Globus pallidus (tissue), 1 donor: ENCODE measurements around the gene ADAM33.

Source experiments
- DNase-seq: peaks from one replicate; pipeline ENCODE4 v3.0.0-alpha.2; 2015; ENCODE audit warnings: low spot score

ADAM33 gene, protein sequence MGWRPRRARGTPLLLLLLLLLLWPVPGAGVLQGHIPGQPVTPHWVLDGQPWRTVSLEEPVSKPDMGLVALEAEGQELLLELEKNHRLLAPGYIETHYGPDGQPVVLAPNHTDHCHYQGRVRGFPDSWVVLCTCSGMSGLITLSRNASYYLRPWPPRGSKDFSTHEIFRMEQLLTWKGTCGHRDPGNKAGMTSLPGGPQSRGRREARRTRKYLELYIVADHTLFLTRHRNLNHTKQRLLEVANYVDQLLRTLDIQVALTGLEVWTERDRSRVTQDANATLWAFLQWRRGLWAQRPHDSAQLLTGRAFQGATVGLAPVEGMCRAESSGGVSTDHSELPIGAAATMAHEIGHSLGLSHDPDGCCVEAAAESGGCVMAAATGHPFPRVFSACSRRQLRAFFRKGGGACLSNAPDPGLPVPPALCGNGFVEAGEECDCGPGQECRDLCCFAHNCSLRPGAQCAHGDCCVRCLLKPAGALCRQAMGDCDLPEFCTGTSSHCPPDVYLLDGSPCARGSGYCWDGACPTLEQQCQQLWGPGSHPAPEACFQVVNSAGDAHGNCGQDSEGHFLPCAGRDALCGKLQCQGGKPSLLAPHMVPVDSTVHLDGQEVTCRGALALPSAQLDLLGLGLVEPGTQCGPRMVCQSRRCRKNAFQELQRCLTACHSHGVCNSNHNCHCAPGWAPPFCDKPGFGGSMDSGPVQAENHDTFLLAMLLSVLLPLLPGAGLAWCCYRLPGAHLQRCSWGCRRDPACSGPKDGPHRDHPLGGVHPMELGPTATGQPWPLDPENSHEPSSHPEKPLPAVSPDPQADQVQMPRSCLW

DNA sequence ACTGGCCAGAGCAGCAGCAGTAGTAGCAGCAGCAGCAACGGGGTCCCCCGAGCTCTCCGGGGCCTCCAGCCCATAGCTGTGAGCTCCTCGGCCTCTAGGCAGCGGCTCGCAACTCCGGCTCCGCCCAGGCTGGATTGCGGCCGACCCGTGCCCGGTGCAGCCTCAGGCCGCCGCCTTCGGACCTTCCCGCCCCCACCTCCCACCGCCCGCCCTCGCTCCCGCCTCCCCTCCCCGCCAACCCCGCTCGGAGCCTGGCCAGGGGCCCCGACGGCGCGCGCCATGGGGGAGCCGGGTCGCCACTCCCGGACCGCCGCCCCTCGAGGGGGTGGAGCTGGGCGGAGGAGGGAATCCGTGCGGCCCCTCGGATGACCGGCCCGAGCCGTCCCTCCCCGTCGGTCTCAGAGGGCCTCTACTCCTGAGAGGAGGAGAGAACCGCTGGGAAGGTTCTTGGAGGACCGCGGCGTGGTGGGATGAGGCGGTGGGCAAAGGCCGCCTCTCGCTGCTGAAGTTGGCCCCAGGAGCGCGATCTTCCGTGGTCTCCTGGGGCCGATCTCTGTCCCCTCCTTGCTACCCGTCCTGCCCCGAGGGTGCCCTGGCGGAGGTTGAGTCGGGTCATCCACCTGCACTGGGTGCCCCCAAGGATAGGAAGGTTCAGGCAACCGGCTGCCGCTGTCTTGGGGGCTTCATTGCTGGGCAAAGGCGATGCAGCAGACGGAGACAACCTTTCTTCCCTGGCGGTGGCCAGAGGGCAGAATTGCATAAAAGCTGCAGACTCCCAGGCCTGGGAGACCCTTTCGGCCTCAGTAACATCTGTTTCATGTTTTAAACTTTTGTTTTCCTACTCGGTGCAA lies at the start of gene ADAM33:
Gene ADAM33 (minus strand): TSS at position 80 of the 851 bp plus-strand sequence. CDS start 6 bp downstream, at position 74.
- no peak for DNase-seq

DNA sequence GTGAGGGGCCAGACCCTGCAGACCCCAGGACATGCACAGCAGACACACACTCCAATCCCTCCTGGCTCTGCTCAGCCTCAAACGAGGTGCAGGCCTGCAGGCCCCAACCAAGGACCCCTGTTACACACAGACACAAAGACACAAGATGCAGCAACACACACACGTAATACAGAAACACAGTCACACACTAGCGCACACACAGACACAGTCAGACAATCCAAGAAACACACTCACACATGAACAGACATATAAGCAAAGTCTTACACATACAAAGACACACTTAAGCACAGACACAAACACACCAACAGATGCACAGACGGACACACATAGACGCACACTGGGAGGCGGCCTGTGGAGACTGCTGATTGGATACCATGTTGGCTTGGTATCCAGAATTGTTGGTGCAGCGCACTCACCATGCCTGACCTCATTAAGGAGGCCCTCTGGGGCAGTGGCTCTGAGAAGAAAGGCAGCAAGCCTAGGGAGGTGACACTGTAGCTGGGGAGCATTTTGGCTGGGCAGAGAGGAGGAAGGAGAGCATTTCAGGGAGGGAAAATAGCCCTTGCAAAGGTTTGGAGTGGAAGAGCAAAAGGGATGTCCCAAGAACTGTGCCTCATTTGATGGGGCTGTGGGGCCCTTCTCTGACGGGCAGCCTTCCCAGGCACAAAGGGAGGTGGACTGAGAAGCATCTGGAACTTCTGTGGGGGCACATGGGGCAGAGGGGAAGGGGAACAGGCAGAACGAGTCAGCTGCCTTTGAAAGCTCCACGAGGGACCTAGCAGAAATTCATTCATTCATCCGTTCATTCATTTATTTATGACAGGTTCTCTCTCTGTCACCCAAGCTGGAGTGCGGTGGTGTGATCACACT lies 49.2 kb upstream of the ADAM33 start:
- DNase-seq: no peak

GRCh38 chr20:3729811-3730540 lies 48.2 kb upstream of the ADAM33 start:
- no peak for DNase-seq

GRCh38 chr20:3729378-3729777 lies 47.6 kb upstream of the ADAM33 start:
- no peak for DNase-seq

- DNase-seq: no peak
Measured at GRCh38 chr20:3728876-3729275, 47.1 kb upstream of the ADAM33 start.

- no peak for DNase-seq
Measured at GRCh38 chr20:3728354-3728753, 46.5 kb upstream of the ADAM33 start.

DNA sequence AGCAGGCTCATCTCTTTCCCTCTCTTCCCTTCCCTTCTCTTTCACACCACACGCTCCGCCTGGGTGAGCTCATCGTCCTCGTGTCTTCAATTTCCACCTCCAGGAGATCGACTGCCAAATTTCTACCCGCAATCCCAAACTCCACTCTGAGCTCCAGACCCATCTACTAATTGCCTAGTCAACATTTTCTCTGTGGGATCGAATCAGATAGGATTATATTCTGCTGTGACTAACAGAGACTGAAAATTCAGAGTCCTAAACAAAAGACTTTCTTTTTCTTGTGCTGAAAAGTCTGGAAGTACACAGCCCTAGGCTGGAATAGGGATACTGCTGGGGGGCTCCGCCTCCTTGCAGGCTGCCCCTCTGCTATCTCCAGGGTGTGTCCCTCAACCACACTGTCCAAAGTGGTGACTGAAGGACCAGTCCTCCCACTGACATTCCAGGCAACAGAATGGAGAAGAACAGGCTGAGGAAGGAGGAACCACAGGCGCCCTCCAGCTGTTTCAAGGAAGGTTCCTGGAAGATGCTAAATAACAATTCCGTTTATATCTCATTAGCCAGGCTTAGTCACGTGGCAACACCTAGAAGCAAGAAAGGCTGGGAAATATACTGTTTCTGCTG lies 45.7 kb upstream of the ADAM33 start:
- DNase-seq: no peak

DNA sequence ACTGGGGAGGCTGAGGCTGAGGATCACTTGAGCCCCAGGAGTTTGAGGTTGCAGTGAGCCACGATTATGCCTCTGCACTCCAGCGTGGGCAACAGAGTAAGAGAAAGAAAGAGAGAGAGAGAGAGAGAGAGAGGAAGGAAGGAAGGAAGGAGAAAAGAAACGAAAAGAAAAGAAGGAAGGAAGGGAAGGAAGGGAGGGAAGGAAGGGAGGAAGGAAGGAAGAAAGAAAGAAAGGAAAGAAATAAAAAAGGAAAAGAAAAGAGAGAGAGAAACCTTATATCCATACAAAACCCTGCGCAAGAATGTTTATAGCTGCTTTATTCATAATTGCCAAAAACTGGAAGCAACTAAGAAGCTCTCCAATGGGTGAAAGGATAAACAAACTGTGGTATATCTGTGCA lies 42.5 kb upstream of the ADAM33 start:
- no peak for DNase-seq

DNA sequence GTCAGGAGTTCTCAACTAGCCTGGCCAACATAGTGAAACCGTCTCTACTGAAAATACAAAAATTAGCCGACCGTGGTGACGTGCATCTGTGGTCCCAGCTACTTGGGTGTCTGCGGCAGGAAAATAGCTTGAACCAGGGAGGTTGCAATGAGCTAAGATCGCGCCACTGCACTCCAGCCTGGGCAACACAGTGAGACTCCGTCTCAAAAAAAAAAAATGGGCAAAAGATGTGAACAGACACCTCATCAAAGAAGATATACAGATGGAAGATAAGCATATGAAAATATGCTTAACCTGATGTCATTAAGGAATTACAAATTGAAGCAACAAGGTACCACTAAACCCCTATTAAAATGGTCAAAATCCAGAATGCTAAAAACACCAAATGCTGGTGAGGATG lies 41.5 kb upstream of the ADAM33 start:
- no peak for DNase-seq

DNA sequence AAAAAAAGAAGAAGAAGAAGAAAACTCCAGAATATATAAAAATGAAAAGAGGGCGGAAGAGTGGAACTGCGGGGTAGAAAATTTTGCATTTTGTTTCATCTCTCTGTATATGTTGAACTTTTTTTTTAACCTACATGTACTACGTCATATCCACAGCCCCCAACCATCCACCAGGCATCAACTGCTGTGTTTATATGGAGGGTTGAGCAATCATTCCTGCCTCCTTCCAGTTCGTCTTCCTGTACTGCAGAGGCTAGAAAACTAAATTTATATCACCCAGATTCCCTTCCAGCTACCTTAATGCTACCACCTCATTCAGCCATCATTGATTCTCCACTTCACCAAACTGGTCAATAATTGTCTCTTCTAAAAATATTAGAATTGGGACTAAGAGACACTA lies 40.1 kb upstream of the ADAM33 start:
- no peak for DNase-seq

DNA sequence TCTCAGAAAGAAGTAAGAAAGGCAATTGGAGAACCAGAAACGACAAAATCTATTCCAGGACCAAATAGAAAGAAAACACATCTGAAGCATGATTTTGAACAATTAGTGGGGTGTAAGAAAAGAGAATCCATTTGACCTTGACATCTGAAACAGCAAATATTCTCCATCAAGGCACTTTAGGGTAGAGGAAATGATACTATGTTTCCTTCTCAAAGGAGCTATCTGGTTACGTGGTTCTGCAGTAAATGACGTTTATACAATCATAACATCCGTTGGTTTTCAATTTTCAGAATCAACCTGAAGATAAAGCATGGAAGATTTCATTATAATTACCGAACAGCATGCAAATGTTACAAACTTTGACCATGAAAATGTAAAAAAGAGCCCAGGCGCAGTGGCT lies 38.8 kb upstream of the ADAM33 start:
- DNase-seq: no peak

DNA sequence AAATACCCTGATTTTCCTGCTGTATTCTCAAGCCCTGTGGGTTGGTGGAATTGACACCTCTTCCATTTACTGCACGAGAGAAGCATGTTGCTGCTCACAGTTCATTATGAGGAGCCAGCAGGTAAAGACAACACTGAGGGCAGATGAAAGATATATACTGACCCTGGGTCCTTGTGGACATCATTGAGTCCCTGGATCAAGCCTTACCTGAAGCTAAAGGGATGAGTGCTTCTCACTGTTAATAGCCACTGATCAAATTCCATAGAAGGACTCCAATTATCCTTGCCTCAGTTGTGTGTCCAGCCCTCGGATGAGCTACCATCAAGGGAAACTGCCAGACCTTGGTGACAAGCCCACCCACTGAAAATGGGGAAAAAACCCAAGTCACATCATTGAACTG lies 38.3 kb upstream of the ADAM33 start:
- no peak for DNase-seq

DNA sequence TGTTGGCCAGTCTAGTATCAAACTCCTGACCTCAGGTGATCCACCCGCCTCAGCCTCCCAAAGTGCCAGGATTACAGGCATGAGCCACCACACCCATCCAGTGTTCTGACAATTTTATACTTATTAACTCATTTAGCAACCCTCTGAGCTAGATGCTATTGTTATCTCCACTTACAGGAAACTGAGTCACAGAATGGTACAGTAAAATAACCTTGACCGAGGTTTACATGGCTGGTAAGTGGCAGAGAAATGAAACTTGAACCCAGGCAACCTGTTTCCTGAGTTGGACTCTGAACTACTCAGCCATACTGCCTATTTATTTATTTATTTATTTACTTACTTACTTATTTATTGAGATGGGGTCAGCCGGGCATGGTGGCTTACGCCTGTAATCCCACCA lies 37.2 kb upstream of the ADAM33 start:
- DNase-seq: no peak

- DNase-seq: no peak
Measured at GRCh38 chr20:3716195-3716834, 34.5 kb upstream of the ADAM33 start.

GRCh38 chr20:3714092-3714491 lies 32.3 kb upstream of the ADAM33 start:
- DNase-seq: peak; percentile 58

DNA sequence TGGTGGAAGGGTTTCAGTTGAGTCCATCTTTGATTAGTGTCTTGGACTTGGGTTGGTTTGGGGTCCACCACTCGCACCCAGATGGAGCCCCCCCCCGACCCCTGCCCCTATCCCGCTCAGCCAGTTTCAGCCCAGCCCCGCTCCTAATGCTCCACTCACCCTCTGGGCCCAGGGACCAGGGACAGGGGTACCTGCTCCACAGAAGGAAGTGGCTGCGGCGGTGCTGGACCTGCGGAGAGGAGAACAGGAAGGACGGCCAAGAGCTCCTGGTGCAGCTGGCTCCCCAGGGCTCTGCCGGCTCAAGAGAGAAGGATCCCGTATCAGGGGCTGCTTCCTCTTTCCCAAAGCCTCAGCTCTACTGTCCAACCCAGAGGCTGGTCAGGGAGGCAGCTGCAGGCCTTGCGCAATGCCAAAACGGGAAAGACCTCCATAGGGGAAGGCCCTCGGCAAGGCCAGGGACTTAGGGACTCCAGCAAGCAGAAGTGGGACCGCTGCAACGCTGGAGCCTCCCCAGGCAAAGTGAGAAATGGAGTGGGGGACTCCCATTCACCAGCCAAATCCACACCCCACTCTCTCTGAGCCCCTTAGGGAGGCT lies 30.6 kb upstream of the ADAM33 start, which contains the start of gene SIGLEC1:
Gene SIGLEC1 (minus strand): TSS at position 322 of the 595 bp plus-strand sequence. CDS start 5,472 bp downstream, outside the sequence.
- DNase-seq: peak; percentile 47

DNA sequence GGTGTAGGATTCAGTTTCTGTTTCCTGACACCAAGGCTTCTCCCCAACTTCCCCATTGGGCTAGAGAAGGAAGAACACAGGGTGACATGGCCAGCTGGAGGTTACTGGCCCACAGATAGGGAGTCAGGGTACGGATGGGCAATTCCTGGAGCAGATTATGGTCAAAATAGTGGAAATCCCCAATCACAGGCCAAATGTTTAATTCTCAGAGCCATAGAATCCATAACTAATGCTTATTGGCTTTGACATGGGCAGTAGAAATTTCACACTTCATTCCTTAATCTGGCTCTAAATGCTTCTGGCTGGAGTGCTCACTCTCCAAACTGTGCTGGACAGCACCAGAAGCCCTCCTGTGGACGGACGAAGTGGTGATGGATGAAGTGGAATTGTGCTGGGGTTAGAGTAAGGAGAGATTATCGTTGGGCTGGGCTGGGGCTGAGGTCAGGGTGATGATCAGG lies 29.7 kb upstream of the ADAM33 start:
- no peak for DNase-seq

DNA sequence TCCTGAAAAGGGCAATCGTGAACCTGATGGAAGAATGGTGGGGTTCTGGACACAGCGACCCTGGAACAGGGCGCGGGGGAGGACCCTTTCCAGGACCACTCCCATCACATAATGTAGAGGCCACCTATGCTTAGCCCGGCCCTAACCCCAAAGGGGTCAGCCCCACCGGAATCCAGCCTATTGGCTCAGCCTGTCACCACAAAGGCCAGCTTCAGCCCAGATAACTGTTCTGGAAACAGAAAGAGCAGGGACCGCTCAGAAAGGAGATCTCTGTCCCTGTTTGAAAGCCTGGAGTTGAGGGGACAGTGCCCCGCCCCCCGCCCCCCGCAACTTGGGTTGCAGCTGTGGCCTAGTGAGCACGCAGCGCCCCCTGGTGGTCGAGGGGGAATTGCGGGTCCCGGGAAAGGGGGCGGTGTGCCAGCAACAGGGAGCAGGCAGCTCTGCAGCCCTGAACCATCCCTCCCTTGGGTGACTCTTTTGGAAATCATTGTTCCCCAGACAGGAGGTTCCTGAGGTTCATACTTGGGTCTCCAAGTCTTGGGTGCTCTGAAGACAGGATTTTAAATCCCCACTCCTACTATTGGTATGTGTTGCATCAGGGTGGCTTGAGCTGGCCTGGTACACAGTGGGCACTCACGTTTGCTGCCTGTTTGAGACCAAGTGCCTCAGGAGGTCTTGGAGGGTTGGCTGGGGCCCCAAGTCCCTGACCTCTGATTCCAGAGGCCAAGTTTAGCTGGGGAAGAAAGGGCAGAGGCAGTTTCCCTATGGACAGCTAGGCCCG lies 29.1 kb upstream of the ADAM33 start:
- DNase-seq: peak; percentile 60
